ENCODE data around the gene KIF9.
"Not testable (repeated sequence)": the region's sequence is repeated elsewhere in the genome, so short reads cannot be mapped to it uniquely, and the experiment has no call there.

The KIF9 gene

GRCh38 chr3:47293822-47294221 is 11.2 kb upstream of the KIF9 start:
- DNase-seq (ENCODE audit: low read depth) = no peak
- no peak for TF ChIP-seq CTCF (conservative IDR thresholded peaks at IDR 0.05; ENCODE audit: low read length)
- no peak overlapping the region for H3K4me3 ChIP-seq (ENCODE audit: low read length)

GRCh38 chr3:47291754-47292420 is 9.3 kb upstream of the KIF9 start:
- H3K4me3 ChIP-seq (ENCODE audit: low read length); DNase-seq (ENCODE audit: low read depth): not testable (repeated sequence)

- TF ChIP-seq CTCF (conservative IDR thresholded peaks at IDR 0.05; ENCODE audit: low read length) = no peak
- DNase-seq (ENCODE audit: low read depth) = no peak
- no peak overlapping the region for H3K4me3 ChIP-seq (ENCODE audit: low read length)
These were observed 8.7 kb upstream of the KIF9 start for GRCh38 chr3:47291158-47291753.

- TF ChIP-seq CTCF (conservative IDR thresholded peaks at IDR 0.05; ENCODE audit: low read length) = no peak
- no peak for DNase-seq (ENCODE audit: low read depth)
- H3K4me3 ChIP-seq (ENCODE audit: low read length) = no peak overlapping the region
These were observed 6.6 kb upstream of the KIF9 start for GRCh38 chr3:47288966-47289910.

GRCh38 chr3:47283591-47284364 is 1.2 kb upstream of the KIF9 start:
- DNase-seq (ENCODE audit: low read depth) = peak; percentile 18
- peak overlapping the region; percentile 94 for H3K4me3 ChIP-seq (ENCODE audit: low read length)
- no peak for TF ChIP-seq CTCF (conservative IDR thresholded peaks at IDR 0.05; ENCODE audit: low read length)

GRCh38 chr3:47283193-47283537 is 566 bp upstream of the KIF9 start:
- TF ChIP-seq CTCF (conservative IDR thresholded peaks at IDR 0.05; ENCODE audit: low read length) = no peak
- no peak for DNase-seq (ENCODE audit: low read depth)
- H3K4me3 ChIP-seq (ENCODE audit: low read length) = peak overlapping the region; percentile 94

GRCh38 chr3:47280519-47280918 is 2.1 kb downstream of the KIF9 start:
- TF ChIP-seq CTCF (conservative IDR thresholded peaks at IDR 0.05; ENCODE audit: low read length) = no peak
- H3K4me3 ChIP-seq (ENCODE audit: low read length) = no peak overlapping the region
- DNase-seq (ENCODE audit: low read depth) = no peak
